Measurements from ENCODE around the gene SUN5. TPM values are rescaled to one million over a fixed set of nuclear protein-coding genes. Genes with fewer than 3 reads are reported as not detected.

The SUN5 gene
- total and polyA plus RNA-seq, 2 of the 8 experiments (the other 6 are each of a cell fraction or from before 2014, with no cell fraction given): not detected

DNA sequence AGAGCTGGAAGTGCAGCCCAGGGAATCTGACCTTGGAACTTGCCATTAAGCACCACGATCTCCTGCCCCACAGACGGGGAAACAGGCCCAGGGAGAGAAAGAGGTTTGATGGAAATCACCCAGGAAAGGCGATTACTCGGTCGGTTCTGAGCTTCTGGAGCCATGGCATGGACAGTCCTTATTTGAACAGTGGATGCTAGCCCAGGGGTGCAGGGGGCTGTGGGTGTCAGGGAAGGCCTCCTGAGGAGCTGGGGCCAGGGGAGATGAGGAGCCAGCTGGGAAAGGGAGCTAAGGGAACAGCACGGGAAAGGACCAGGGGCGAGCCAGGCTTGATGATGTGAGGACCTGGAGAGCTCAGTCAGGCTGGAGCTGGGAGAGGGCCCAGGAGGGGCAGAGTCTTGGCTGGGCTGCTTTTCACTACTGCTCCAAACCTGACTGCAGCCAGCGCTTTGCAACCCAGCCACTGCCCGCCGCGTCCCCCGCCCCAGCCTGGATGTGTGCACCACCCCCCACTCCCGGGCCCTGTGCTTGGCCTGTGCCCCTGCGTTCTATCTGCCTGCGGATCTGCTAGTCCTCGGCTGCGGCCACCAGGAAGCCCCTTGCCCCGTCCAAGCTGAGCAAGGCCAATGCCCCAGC, 17.8 kb downstream of the SUN5 start:
- H3K27ac ChIP-seq (ENCODE audit: low read depth, low read length): no peak overlapping the region
- FAIRE-seq (no peak), DNase-seq (ENCODE audit: low read depth in 1 of 2, low spot score in 2 of 2) (no peak)
- H2BK12ac ChIP-seq (ENCODE audit: low read depth, low read length): no peak overlapping the region
- H3K4ac ChIP-seq (replicated peaks; ENCODE audit: insufficient read length, low read depth, low read length): no peak overlapping the region
- H4K8ac ChIP-seq (ENCODE audit: extremely low read depth, insufficient read depth, low read length): peak overlapping the region; percentile 62; the same call in 1 of the 2 replicates
- H2BK120ac ChIP-seq (replicated peaks; ENCODE audit: low read depth, low read length): no peak overlapping the region
- H2AFZ ChIP-seq (ENCODE audit: low read length): no peak overlapping the region
- 0 out of 2 replicates have a peak overlapping the region, but pooled peaks have one; percentile 35 for H2BK5ac ChIP-seq (ENCODE audit: low read depth, low read length)
- H3K9me3 ChIP-seq (ENCODE audit: insufficient read depth in 2 of 2, low read depth in 1 of 2, low read length in 1 of 2): no peaks in the 10 kb centered on the region
- H3K18ac ChIP-seq (ENCODE audit: extremely low read depth, low read length): no peak overlapping the region
- ChIA-PET CTCF (ENCODE audit: partially characterized antibody) (interaction anchor here (1.2 to 5.4 kb wide), 7 partner anchors 9 to 226 kb away, joined by 3 to 53 read pairs (median 11); partner anchors contain the start of gene SUN5), POLR2A (ENCODE audit: partially characterized antibody) (interaction anchor here (1.1 kb wide), 1 partner anchor 10 kb away, joined by 3 read pairs; no protein-coding TSS in a partner anchor)
- no peak overlapping the region for H4K91ac ChIP-seq (replicated peaks; ENCODE audit: insufficient read length, low read length)
- no peak overlapping the region for H3K14ac ChIP-seq (ENCODE audit: insufficient read length)
- H3K27me3 ChIP-seq (replicated peaks in 1 of 4; ENCODE audit: control insufficient read depth in 3 of 4, extremely low read depth in 1 of 4, insufficient read depth in 3 of 4, low read length in 3 of 4): no peaks in the 10 kb centered on the region
- TF ChIP-seq, protein P1, sequence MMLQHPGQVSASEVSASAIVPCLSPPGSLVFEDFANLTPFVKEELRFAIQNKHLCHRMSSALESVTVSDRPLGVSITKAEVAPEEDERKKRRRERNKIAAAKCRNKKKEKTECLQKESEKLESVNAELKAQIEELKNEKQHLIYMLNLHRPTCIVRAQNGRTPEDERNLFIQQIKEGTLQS (IDR thresholded peaks at IDR 0.05; ENCODE audit: insufficient read depth, low read depth, low read length): no peak
- TF ChIP-seq POU5F1 (IDR thresholded peaks at IDR 0.05; ENCODE audit: low read depth, low read length) (no peak), EGR1 (IDR thresholded peaks at IDR 0.05; ENCODE audit: borderline replicate concordance, low read depth, low read length) (no peak)
- H3K4me3 ChIP-seq (ENCODE audit: extremely low read depth in 1 of 4, insufficient read depth in 2 of 4, low read depth in 3 of 4, low read length in 4 of 4): no peak overlapping the region
- WGBS, 2 experiments (ENCODE audit: extremely low coverage in 1 of 2, insufficient coverage in 1 of 2, insufficient read length in 1 of 2, insufficient replicate concordance in 2 of 2, low coverage in 1 of 2, low lambda C conversion rate in 2 of 2, missing lambda C conversion rate in 1 of 2): 94% methylated on average over 16 of the region's 18 CpGs; no CpG with 5 or more reads in 1 of the 2 experiments
- H3K4me1 ChIP-seq (replicated peaks in 1 of 4; ENCODE audit: control insufficient read depth in 3 of 4, insufficient read depth in 4 of 4, low read length in 3 of 4): no peaks in the 10 kb centered on the region; a peak in 1 of 7 replicates
- no peaks in the 10 kb centered on the region for H3K79me2 ChIP-seq (ENCODE audit: control insufficient read depth in 1 of 2, insufficient read depth in 2 of 2, low read length in 2 of 2)
- 0 out of 2 replicates have a peak overlapping the region, but pooled peaks have one; percentile 29 for H2BK15ac ChIP-seq (ENCODE audit: low read length)
- no peak overlapping the region for H4K5ac ChIP-seq (ENCODE audit: insufficient read length, low read depth, low read length)
- no peak overlapping the region for H3K23ac ChIP-seq (ENCODE audit: insufficient read length)
- H3K36me3 ChIP-seq (ENCODE audit: control insufficient read depth in 2 of 4, insufficient read depth in 4 of 4, low read length in 3 of 4): no peaks in the 10 kb centered on the region
- no peaks in the 10 kb centered on the region for H4K20me1 ChIP-seq (replicated peaks in 1 of 2; ENCODE audit: control insufficient read depth in 1 of 2, insufficient read depth in 2 of 2, low read length in 2 of 2)
- no peak overlapping the region for H3K56ac ChIP-seq (replicated peaks; ENCODE audit: insufficient read length, low read depth, low read length)
- no peak overlapping the region for H3K9ac ChIP-seq (replicated peaks in 1 of 4; ENCODE audit: extremely low read depth in 1 of 4, low read depth in 3 of 4, low read length in 3 of 4)
- H2BK20ac ChIP-seq (ENCODE audit: low read length): no peak overlapping the region
- no peak overlapping the region for H3K4me2 ChIP-seq (ENCODE audit: insufficient read depth in 1 of 2, low read depth in 2 of 2, low read length in 2 of 2)
- no peak overlapping the region for H2AK5ac ChIP-seq (ENCODE audit: low read depth, low read length)
- H3K79me1 ChIP-seq (ENCODE audit: low read depth, low read length): no peaks in the 10 kb centered on the region
- H3K23me2 ChIP-seq (ENCODE audit: low read depth, low read length): no peaks in the 10 kb centered on the region
